ENCODE results near the gene AHI1. TPM values are rescaled to one million over a fixed set of nuclear protein-coding genes. Genes with fewer than 3 reads are reported as not detected.

Gene AHI1
- total and polyA plus RNA-seq, 2 of the 13 experiments (the other 11 are each of a cell fraction or from before 2014, with no cell fraction given), result 7.2 to 18.6 TPM

GRCh38 chr6:135351635-135352034, 145.9 kb downstream of the AHI1 start:
- H3K27ac ChIP-seq (ENCODE audit: extremely low read length, insufficient read depth, low read length), result no peak overlapping the region
- H3K27me3 ChIP-seq (ENCODE audit: control insufficient read depth in 1 of 2, insufficient read depth in 2 of 2, low read length in 2 of 2), result no peaks in the 10 kb centered on the region
- ChIA-PET POLR2A (no interaction called here), CTCF (ENCODE audit: low intra/inter-chr PET ratio, low total read pairs) (no interaction called here)
- H2AFZ ChIP-seq (ENCODE audit: low read length), result no peak overlapping the region
- no peak overlapping the region for H3K4me2 ChIP-seq (ENCODE audit: low read depth, low read length)
- DNase-seq (ENCODE audit: low spot score) (no peak), FAIRE-seq (no peak), ATAC-seq (no peak)
- no peak overlapping the region for H3K4me3 ChIP-seq (replicated peaks in 1 of 3; ENCODE audit: insufficient read depth in 1 of 3, low read depth in 2 of 3, low read length in 3 of 3)
- no TSS peak for BruUV-seq (replicated peaks)
- WGBS (ENCODE audit: low lambda C conversion rate), result 100% methylated on average over 1 of the region's 1 CpG
- no peaks in the 10 kb centered on the region for H3K4me1 ChIP-seq (ENCODE audit: insufficient read depth, low read length)
- H3K9me3 ChIP-seq (ENCODE audit: low read length), result no peaks in the 10 kb centered on the region
- in situ Hi-C loops (cut with HindIII; ENCODE audit: extremely low pct_ligation_motif_present, low pct_unique_long_range_greater_than_20kb), result no loop called here
- TF ChIP-seq MAFF (IDR thresholded peaks at IDR 0.05; ENCODE audit: low read depth, low read length) (peak; percentile 58), ZFP91 (CRISPR knock-in tag; IDR thresholded peaks at IDR 0.05; ENCODE audit: borderline replicate concordance) (no peak), MAFK (conservative IDR thresholded peaks at IDR 0.05 in 1 of 2, IDR thresholded peaks at IDR 0.05 in 1 of 2; ENCODE audit: low read length in 2 of 2) (peak; percentile 55 to 80)
- TF ChIP-seq, protein P1, sequence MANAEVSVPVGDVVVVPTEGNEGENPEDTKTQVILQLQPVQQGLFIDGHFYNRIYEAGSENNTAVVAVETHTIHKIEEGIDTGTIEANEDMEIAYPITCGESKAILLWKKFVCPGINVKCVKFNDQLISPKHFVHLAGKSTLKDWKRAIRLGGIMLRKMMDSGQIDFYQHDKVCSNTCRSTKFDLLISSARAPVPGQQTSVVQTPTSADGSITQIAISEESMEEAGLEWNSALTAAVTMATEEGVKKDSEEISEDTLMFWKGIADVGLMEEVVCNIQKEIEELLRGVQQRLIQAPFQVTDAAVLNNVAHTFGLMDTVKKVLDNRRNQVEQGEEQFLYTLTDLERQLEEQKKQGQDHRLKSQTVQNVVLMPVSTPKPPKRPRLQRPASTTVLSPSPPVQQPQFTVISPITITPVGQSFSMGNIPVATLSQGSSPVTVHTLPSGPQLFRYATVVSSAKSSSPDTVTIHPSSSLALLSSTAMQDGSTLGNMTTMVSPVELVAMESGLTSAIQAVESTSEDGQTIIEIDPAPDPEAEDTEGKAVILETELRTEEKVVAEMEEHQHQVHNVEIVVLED (CRISPR knock-in tag; IDR thresholded peaks at IDR 0.05; ENCODE audit: borderline replicate concordance), result no peak
- no peaks in the 10 kb centered on the region for H3K36me3 ChIP-seq (replicated peaks in 1 of 2; ENCODE audit: control insufficient read depth in 1 of 2, insufficient read depth in 2 of 2, low read length in 2 of 2)
- intact Hi-C loops (cut with micrococcal nuclease; ENCODE audit: unreplicated experiment), result no loop called here
- no peaks in the 10 kb centered on the region for H4K20me1 ChIP-seq (ENCODE audit: insufficient read depth, low read length)
- H3K9ac ChIP-seq (ENCODE audit: insufficient read depth, low read depth, low read length), result no peak overlapping the region
- no peaks in the 10 kb centered on the region for H3K79me2 ChIP-seq (ENCODE audit: insufficient read depth, low read length)

- Histone ChIP-seq H3K4me2 (ENCODE audit: low read depth, low read length) (no peak overlapping the region), H3K9ac (ENCODE audit: insufficient read depth, low read depth, low read length) (no peak overlapping the region), H3K4me1 (ENCODE audit: insufficient read depth, low read length) (no peaks in the 10 kb centered on the region), H3K4me3 (replicated peaks in 1 of 3; ENCODE audit: insufficient read depth in 1 of 3, low read depth in 2 of 3, low read length in 3 of 3) (no peak overlapping the region), H3K9me3 (ENCODE audit: low read length) (no peaks in the 10 kb centered on the region), H3K27ac (ENCODE audit: extremely low read length, insufficient read depth, low read length) (no peak overlapping the region), H3K79me2 (ENCODE audit: insufficient read depth, low read length) (no peaks in the 10 kb centered on the region), H3K36me3 (replicated peaks in 1 of 2; ENCODE audit: control insufficient read depth in 1 of 2, insufficient read depth in 2 of 2, low read length in 2 of 2) (no peaks in the 10 kb centered on the region), H2AFZ (ENCODE audit: low read length) (no peak overlapping the region), H3K27me3 (ENCODE audit: control insufficient read depth in 1 of 2, insufficient read depth in 2 of 2, low read length in 2 of 2) (no peaks in the 10 kb centered on the region), H4K20me1 (ENCODE audit: insufficient read depth, low read length) (no peaks in the 10 kb centered on the region)
- CTCF ChIA-PET (ENCODE audit: low intra/inter-chr PET ratio, low total read pairs), result no interaction called here
- BruUV-seq (replicated peaks), result no TSS peak
- intact Hi-C loops (cut with micrococcal nuclease; ENCODE audit: unreplicated experiment) (no loop called here), in situ Hi-C loops (cut with HindIII; ENCODE audit: extremely low pct_ligation_motif_present, low pct_unique_long_range_greater_than_20kb) (no loop called here)
- FAIRE-seq (no peak), ATAC-seq (no peak), DNase-seq (ENCODE audit: low spot score) (no peak)
- 92% methylated on average over 4 of the region's 4 CpGs for WGBS (ENCODE audit: low lambda C conversion rate)
- POLR2A ChIA-PET, result no interaction called here
- TF ChIP-seq ZBTB42 (CRISPR knock-in tag; IDR thresholded peaks at IDR 0.05) (no peak), ZBTB49 (CRISPR knock-in tag; IDR thresholded peaks at IDR 0.05; ENCODE audit: borderline replicate concordance) (no peak), SETDB1 (CRISPR knock-in tag; IDR thresholded peaks at IDR 0.05; ENCODE audit: borderline replicate concordance) (no peak), SMC3 (IDR thresholded peaks at IDR 0.05; ENCODE audit: low read length) (no peak), ZNF251 (CRISPR knock-in tag; IDR thresholded peaks at IDR 0.05) (no peak), SPEN (CRISPR knock-in tag; IDR thresholded peaks at IDR 0.05; ENCODE audit: low read depth) (no peak), KLF15 (CRISPR knock-in tag; IDR thresholded peaks at IDR 0.05; ENCODE audit: borderline replicate concordance) (no peak), JARID2 (CRISPR knock-in tag; IDR thresholded peaks at IDR 0.05; ENCODE audit: insufficient replicate concordance) (no peak), SMAD3 (CRISPR knock-in tag; IDR thresholded peaks at IDR 0.05) (no peak)
Measured at GRCh38 chr6:135347887-135348286, 149.7 kb downstream of the AHI1 start.
